IgD-negative memory B cell (primary cell): ENCODE measurements around the gene NF2. TPM values are rescaled to one million over a fixed set of nuclear protein-coding genes. Genes with fewer than 3 reads are reported as not detected.
A peak's percentile ranks its signal among the peaks of the same experiment; 100 is the strongest.

Experiments
- H3K27ac Mint-ChIP-seq, 3 donors: one replicate each; pipeline ENCODE4 v1.8.0; 2020 to 2022; ENCODE audit warnings: mild to moderate bottlenecking in 3 of 3, mixed read lengths in 3 of 3, moderate library complexity in 1 of 3
- H3K27me3 Mint-ChIP-seq: one replicate; pipeline ENCODE4 v1.8.0; 2021; ENCODE audit warnings: mixed read lengths
- H3K36me3 Mint-ChIP-seq: one replicate; pipeline ENCODE4 v1.8.0; 2020; ENCODE audit warnings: mild to moderate bottlenecking, mixed read lengths
- H3K4me1 Mint-ChIP-seq, 3 donors: one replicate each; pipeline ENCODE4 v1.8.0; 2020 to 2022; ENCODE audit warnings: mixed read lengths in 3 of 3, mild to moderate bottlenecking in 1 of 3
- H3K4me3 Mint-ChIP-seq, 4 donors: one replicate each; pipeline ENCODE4 v1.8.0; 2020 to 2022; ENCODE audit warnings: mild to moderate bottlenecking in 4 of 4, mixed read lengths in 4 of 4, moderate library complexity in 3 of 4
- H3K9me3 Mint-ChIP-seq, 3 donors: one replicate each; pipeline ENCODE4 v1.8.0; 2020 to 2021; ENCODE audit warnings: mixed read lengths in 3 of 3, mild to moderate bottlenecking in 1 of 3
- polyA plus RNA-seq: library from polyadenylated mRNA; unstranded; fragments of 300-500 nt; fragmentation: Illumina TruSeq; gene quantifications from one replicate; pipeline ENCODE4 v1.2.3, GENCODE V29; 2021

NF2 gene
- polyA plus RNA-seq, 1 donor from 2014 or later, result 17.7 TPM

GRCh38 chr22:29690476-29690875, 87.0 kb downstream of the NF2 start:
- Mint-ChIP-seq H3K36me3 (peaks cover 1% of the 10 kb centered on the region), H3K4me1 (peaks cover 0 to 2% (median 0%) of the 10 kb centered on the region in 3 donors), H3K4me3 (no peak overlapping the region), H3K9me3 (no peaks in the 10 kb centered on the region), H3K27me3 (no peaks in the 10 kb centered on the region), H3K27ac (no peak overlapping the region)

- Mint-ChIP-seq H3K27ac (peak overlapping the region in 1 of 3 donors; percentile 35), H3K4me3 (no peak overlapping the region), H3K27me3 (no peaks in the 10 kb centered on the region), H3K4me1 (peaks cover 0 to 2% (median 0%) of the 10 kb centered on the region in 3 donors), H3K9me3 (no peaks in the 10 kb centered on the region), H3K36me3 (peaks cover 1% of the 10 kb centered on the region)
Measured at GRCh38 chr22:29691636-29692326, 88.3 kb downstream of the NF2 start.

GRCh38 chr22:29692327-29692640, 88.9 kb downstream of the NF2 start:
- Mint-ChIP-seq H3K27me3 (no peaks in the 10 kb centered on the region), H3K4me1 (peaks cover 0 to 2% (median 0%) of the 10 kb centered on the region in 3 donors), H3K27ac (peak overlapping the region in 1 of 3 donors; percentile 35), H3K36me3 (peaks cover 3% of the 10 kb centered on the region), H3K9me3 (no peaks in the 10 kb centered on the region), H3K4me3 (no peak overlapping the region)

GRCh38 chr22:29693161-29693560, 89.7 kb downstream of the NF2 start:
- Mint-ChIP-seq H3K36me3 (peaks cover 1% of the 10 kb centered on the region), H3K4me3 (no peak overlapping the region), H3K4me1 (peaks cover 0 to 2% (median 0%) of the 10 kb centered on the region in 3 donors), H3K27me3 (no peaks in the 10 kb centered on the region), H3K27ac (peak overlapping the region in 1 of 3 donors; percentile 65), H3K9me3 (no peaks in the 10 kb centered on the region)

- Mint-ChIP-seq H3K36me3 (peaks cover 1% of the 10 kb centered on the region), H3K4me3 (no peak overlapping the region), H3K9me3 (no peaks in the 10 kb centered on the region), H3K27me3 (no peaks in the 10 kb centered on the region), H3K27ac (no peak overlapping the region), H3K4me1 (no peaks in the 10 kb centered on the region)
Measured at GRCh38 chr22:29693671-29694070, 90.2 kb downstream of the NF2 start.

GRCh38 chr22:29695129-29695926, 91.9 kb downstream of the NF2 start:
- H3K4me3 Mint-ChIP-seq, result no peak overlapping the region
- H3K27me3 Mint-ChIP-seq, result no peaks in the 10 kb centered on the region
- no peak overlapping the region for H3K27ac Mint-ChIP-seq
- no peaks in the 10 kb centered on the region for H3K4me1 Mint-ChIP-seq
- no peaks in the 10 kb centered on the region for H3K9me3 Mint-ChIP-seq
- H3K36me3 Mint-ChIP-seq, result peaks cover 1% of the 10 kb centered on the region

- Mint-ChIP-seq H3K4me1 (peaks cover 0 to 3% (median 1%) of the 10 kb centered on the region in 3 donors), H3K27me3 (peaks cover 3% of the 10 kb centered on the region), H3K36me3 (peaks cover 1% of the 10 kb centered on the region), H3K9me3 (no peaks in the 10 kb centered on the region), H3K4me3 (no peak overlapping the region), H3K27ac (no peak overlapping the region)
Measured at GRCh38 chr22:29697853-29698598, 94.6 kb downstream of the NF2 start.

- H3K36me3 Mint-ChIP-seq, result peaks cover 1% of the 10 kb centered on the region
- no peak overlapping the region for H3K4me3 Mint-ChIP-seq
- no peaks in the 10 kb centered on the region for H3K9me3 Mint-ChIP-seq
- no peak overlapping the region for H3K27ac Mint-ChIP-seq
- H3K4me1 Mint-ChIP-seq, result peaks cover 3 to 6% (median 5%) of the 10 kb centered on the region in 3 donors
- H3K27me3 Mint-ChIP-seq, result peaks cover 3% of the 10 kb centered on the region
Measured at GRCh38 chr22:29700206-29700899, 96.9 kb downstream of the NF2 start.

- H3K27ac Mint-ChIP-seq, result no peak overlapping the region
Measured at GRCh38 chr22:29700900-29701154, 97.4 kb downstream of the NF2 start.

GRCh38 chr22:29701155-29701999, 97.9 kb downstream of the NF2 start:
- peaks cover 3 to 6% (median 5%) of the 10 kb centered on the region in 3 donors for H3K4me1 Mint-ChIP-seq
- H3K9me3 Mint-ChIP-seq, result no peaks in the 10 kb centered on the region
- H3K27me3 Mint-ChIP-seq, result peaks cover 3% of the 10 kb centered on the region
- H3K36me3 Mint-ChIP-seq, result peaks cover 1% of the 10 kb centered on the region
- H3K27ac Mint-ChIP-seq, result no peak overlapping the region
- H3K4me3 Mint-ChIP-seq, result no peak overlapping the region

More at GRCh38 chr22:29700900-29701154, 97.4 kb downstream of the NF2 start:
- peaks cover 3 to 6% (median 5%) of the 10 kb centered on the region in 3 donors for H3K4me1 Mint-ChIP-seq
- H3K9me3 Mint-ChIP-seq, result no peaks in the 10 kb centered on the region
- peaks cover 3% of the 10 kb centered on the region for H3K27me3 Mint-ChIP-seq
- H3K4me3 Mint-ChIP-seq, result no peak overlapping the region
- peaks cover 1% of the 10 kb centered on the region for H3K36me3 Mint-ChIP-seq

GRCh38 chr22:29702000-29702930, 98.8 kb downstream of the NF2 start:
- Mint-ChIP-seq H3K27ac (peak overlapping the region in 1 of 3 donors; percentile 53), H3K27me3 (peaks cover 7% of the 10 kb centered on the region), H3K9me3 (no peaks in the 10 kb centered on the region), H3K36me3 (no peaks in the 10 kb centered on the region), H3K4me3 (peak overlapping the region in 1 of 4 donors; percentile 2), H3K4me1 (peaks cover 3 to 6% (median 5%) of the 10 kb centered on the region in 3 donors)

- Mint-ChIP-seq H3K27me3 (peaks cover 7% of the 10 kb centered on the region), H3K4me3 (peak overlapping the region in 2 of 4 donors; percentile 37 to 72), H3K36me3 (no peaks in the 10 kb centered on the region), H3K4me1 (peaks cover 3 to 6% (median 5%) of the 10 kb centered on the region in 3 donors), H3K27ac (peak overlapping the region in 1 of 3 donors; percentile 43), H3K9me3 (no peaks in the 10 kb centered on the region)
Measured at GRCh38 chr22:29702931-29703501, 99.6 kb downstream of the NF2 start.

- peaks cover 3 to 6% (median 5%) of the 10 kb centered on the region in 3 donors for H3K4me1 Mint-ChIP-seq
- no peaks in the 10 kb centered on the region for H3K9me3 Mint-ChIP-seq
- H3K4me3 Mint-ChIP-seq, result peak overlapping the region in 1 of 4 donors; percentile 72
- peaks cover 7% of the 10 kb centered on the region for H3K27me3 Mint-ChIP-seq
- H3K27ac Mint-ChIP-seq, result no peak overlapping the region
- no peaks in the 10 kb centered on the region for H3K36me3 Mint-ChIP-seq
Measured at GRCh38 chr22:29703569-29704195, 100.2 kb downstream of the NF2 start.
